HG02973 (cell line): Measurements from ENCODE around the gene ARMCX2.
A peak's percentile ranks its signal among the peaks of the same experiment; 100 is the strongest.
"Not testable (repeated sequence)": the region's sequence is repeated elsewhere in the genome, so short reads cannot be mapped to it uniquely, and the experiment has no call there.

Experiments used
- ATAC-seq: cut with Tn5 transposase; IDR thresholded peaks from one replicate; pipeline ENCODE4 v1.9.1; 2021; ENCODE audit warnings: moderate library complexity; ENCODE audit not compliant: unreplicated experiment

Gene ARMCX2

DNA sequence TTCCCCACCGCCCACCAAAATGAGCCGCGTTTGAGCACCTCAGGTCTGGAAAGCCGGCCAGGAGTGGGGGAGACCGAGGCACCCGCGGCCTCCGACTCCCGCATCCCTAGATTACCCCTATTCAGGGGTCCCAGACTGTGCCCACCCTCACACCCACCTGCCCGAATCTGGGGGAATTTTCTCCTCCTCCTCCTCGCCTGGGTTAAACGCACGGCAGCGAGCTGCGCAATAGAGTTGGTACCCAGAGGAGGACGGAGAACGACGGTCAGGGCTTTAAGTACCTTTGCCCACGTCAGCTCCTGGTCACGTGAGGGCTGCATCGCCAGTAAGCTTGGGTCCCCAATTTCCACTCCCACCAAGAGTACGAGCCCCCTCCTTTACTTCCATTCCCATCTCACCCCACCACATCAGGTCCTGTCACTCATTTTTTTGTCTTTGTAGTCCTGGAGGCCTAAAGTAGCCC lies at the start of gene ARMCX2:
Gene ARMCX2, minus strand, starts transcription at position 250 of the 463 bp plus-strand sequence. CDS start 2,262 bp downstream, outside the sequence.
- peak; percentile 53 for ATAC-seq

- no peak for ATAC-seq
Observed at GRCh38 chrX:101709384-101709783, 49.7 kb upstream of the ARMCX2 start.

DNA sequence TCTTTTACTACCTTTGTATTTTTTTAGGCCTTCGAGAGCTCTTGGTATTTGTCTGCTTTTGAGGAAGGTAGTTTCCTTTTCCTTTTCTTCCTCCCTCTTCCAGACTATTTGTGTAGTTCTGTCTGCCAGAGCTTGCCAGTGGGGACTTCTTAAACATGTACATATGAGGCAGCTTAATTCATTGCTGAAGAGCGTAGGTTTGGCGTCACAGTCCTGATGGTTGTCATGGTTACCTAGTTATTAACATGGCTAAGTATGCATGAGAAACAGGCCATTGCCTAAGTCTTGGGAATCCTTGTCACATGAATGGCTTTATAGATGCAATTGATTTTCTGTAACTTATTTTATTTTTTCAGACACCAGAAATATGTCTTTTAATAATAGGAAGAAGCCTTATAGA lies 48.5 kb upstream of the ARMCX2 start:
- no peak for ATAC-seq

DNA sequence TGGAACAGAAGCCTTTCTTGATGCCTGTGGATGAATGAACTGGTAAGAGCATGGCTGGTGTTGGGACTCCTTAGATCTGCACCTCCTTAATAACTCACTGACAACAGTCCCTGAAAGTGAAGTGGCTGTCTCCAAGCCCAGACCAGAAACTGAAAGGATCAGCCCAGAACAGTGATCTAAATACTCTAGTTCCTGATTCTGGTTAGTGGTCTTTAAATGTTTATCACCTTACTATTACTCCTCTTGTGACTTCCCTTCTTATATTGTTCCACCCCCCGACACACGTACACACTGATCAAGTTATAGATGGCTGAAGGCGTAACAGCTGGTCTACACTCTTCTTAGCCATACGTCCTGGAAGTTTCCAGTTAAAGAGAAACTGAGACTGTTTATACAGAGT lies 33.8 kb upstream of the ARMCX2 start:
- ATAC-seq, result peak; percentile 89

GRCh38 chrX:101691835-101692234 lies 32.2 kb upstream of the ARMCX2 start:
- ATAC-seq, result no peak

DNA sequence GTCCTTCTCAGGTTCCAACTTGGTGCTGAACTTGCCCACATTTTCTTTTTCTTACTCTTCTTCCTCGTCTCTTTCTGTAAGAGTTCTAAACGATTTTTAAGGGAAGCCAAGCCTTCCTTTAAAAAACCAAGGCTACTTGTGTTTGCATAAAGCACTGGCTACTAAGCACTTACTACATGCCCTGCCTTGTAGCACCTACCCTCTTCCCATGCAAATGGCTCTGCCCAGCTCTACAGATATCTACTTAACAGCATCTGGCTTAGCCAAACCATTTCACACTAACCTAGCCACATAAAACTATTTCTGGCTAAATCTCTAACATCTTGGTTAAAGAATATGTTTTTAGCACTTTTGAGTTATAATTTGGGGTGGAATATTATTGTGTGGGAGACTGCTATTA lies 26.9 kb upstream of the ARMCX2 start:
- no peak for ATAC-seq

GRCh38 chrX:101685923-101686322 lies 26.3 kb upstream of the ARMCX2 start:
- ATAC-seq, result no peak

GRCh38 chrX:101682723-101683122 lies 23.1 kb upstream of the ARMCX2 start:
- ATAC-seq, result no peak

GRCh38 chrX:101677028-101677427 lies 17.4 kb upstream of the ARMCX2 start:
- no peak for ATAC-seq

DNA sequence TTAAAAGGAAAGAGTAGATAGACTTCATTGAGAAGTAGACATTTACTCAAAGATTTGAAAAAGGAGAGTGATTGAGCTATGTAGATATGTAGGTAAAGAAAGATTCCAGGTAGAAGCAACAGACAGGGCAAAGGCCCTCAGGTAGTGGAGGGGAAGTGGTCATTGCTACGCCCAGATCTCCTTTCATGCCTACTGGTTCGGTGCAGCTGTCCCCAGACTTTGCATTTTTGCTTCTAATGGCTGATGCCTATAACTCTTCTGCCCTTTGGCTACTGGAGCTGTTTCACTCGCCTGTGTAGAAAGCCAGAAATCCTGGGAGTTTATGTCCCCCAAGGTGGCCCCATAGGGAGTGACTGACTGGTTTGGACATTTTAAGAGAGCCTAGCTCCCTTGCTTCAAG lies 16.9 kb upstream of the ARMCX2 start:
- ATAC-seq, result no peak

GRCh38 chrX:101668143-101668542 lies 8.5 kb upstream of the ARMCX2 start:
- no peak for ATAC-seq

DNA sequence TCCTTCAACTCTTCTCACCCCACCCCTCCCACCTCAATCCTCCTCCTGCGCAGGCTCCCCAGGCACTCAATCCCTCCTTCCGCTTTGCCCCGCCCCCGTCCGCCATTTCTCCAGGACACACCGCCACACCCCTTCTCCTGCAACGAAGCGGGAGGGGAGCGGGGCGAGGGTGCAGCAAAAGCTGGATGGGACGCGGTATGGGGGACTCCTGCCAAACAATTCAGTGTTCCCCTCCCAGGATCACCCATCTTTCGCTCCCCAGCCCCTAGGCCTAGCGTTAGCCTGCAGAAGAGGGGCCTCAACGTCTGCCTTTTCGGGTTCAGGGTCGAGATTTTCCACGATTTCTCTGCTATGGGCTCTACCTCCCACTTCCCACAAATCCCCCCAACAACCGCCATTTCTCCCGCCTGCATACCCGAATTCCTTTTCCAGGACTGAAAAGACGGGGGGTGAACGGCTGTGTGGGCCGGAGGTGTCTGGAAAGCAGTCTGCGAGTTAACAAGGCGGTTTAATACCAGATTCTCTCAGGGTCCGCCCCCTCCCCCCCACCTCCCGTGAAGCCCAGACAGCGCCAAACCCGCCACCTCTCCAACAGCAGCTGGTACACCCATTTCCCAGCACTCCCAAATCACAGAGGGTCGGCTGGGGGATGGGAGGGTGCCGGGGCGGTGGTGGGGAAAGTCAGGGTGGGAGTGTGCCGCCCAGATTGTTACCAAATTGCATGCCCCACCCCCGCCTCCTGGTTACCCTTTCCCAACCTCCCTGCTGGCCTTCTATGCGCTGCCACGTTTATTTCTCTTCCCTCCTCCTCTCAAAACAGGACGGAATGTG lies 774 bp downstream of the ARMCX2 start:
- ATAC-seq, result peak; percentile 56

- no peak for ATAC-seq
Observed at GRCh38 chrX:101657495-101657894, 2.2 kb downstream of the ARMCX2 start.

DNA sequence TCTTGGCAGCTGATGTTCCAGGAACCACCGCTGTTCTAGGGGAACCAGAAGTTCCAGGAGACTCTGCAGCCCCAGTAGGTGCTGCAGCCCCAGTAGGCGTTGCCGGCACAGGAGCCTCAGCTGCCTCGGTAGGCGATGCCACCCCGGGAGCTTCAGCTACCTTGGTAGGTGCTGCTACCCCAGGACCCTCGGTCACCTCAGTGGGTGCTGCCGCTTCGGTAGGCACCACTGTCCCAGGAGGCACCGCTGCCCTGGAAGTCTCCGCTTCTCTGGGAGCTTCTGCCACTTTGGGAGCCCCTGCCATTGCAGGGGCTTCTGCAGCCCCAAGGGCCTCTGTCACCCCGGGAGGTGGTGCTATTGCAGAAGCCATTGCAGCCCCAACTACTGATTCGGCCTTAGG lies 2.8 kb downstream of the ARMCX2 start:
- ATAC-seq, result no peak

DNA sequence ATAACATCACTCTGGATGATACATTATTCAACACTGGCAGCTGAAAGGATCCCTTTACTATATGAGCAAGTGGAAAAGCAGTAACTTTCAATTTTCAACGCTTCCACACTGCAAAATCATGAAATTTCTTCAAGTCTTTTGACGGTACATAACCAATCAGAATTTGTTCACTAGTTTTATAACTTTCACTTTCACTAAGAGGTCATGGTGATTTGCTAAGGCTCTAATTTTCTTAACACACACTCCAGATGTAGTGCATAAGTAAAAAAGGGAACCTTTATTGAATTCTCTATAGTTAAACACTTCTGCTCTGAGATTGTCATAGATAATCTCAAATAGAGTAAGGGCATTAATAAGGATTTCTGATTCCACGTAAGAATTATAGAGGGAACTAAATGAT lies 4.1 kb downstream of the ARMCX2 start:
- no peak for ATAC-seq

- ATAC-seq, result not testable (repeated sequence)
Observed at GRCh38 chrX:101647716-101648115, 11.9 kb downstream of the ARMCX2 start.

- ATAC-seq, result no peak
Observed at GRCh38 chrX:101642093-101642492, 17.6 kb downstream of the ARMCX2 start.

GRCh38 chrX:101639583-101639982 lies 20.1 kb downstream of the ARMCX2 start:
- ATAC-seq, result no peak

DNA sequence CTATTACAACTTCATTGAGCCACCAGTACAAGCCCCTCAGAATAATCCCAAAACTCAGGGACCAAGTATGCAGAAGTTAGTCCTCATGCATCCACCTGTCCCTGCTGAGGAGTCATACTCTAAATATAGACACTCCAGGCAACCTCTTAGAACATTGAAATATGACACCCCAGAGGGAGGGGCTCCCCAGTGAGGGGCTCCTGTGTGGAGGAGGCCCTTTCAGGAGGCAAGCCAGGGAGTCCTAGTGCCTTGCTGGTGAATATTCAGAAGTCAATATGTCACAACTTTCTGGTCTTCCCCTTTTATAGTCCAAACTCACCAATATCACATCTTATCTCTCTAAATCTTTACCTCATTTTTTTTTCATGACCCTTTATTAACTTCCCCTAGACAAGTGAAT lies 40.3 kb downstream of the ARMCX2 start:
- no peak for ATAC-seq

DNA sequence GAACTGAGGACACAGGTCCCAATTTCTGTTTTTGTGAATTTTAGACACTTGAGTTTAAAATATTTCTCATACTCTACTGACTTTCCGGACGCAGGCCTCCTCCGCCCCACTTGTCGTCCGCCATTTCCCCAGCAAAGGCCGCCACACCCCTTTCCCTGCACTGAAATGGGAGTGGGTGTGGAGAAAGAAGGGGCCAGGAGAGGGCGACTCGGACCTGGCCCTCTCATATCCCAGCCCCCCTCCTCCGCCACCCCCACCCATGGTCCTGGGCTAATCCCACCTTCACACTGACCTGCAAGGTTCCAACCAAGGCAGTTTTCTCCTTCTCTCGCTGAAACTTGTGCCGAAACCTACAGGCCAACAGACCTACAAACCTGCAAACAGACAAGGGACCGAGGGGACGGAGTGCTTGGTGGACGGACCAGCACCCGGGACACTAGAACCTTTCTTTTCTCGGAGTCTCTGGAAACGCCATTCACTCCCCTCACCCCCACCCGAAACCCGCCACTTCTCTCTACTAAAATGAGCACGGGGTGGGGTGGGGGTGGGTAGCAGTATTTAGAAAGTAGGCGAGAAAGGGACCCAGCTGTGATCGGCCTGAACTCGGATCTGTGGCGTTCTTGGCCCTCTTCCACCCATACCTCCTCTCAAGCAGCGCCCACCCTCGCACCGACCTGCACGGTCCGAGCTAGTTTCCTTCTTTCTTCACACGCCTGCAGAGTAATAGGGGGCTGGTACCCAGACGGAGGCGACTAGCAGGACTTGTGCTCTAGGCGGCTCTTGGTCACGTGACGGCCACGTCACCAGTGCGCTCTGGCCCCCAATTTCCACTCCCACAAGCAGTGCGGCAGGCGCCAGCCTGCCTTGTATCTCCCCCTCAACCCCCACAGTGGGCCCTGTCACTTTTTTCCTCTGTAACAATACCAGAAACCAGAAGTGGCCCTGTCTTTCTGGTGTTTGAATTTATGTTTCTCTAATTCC lies 42.1 kb downstream of the ARMCX2 start, which contains the start of gene ARMCX6:
Gene ARMCX6, minus strand, starts transcription at position 790 of the 981 bp plus-strand sequence. CDS start 1,380 bp downstream, outside the sequence.
- ATAC-seq, result peak; percentile 93

GRCh38 chrX:101605728-101606127 lies 53.9 kb downstream of the ARMCX2 start:
- no peak for ATAC-seq
